ENCODE data around the gene PABPN1L. TPM values are rescaled to one million over a fixed set of nuclear protein-coding genes. Genes with fewer than 3 reads are reported as not detected.

The PABPN1L gene
- total and polyA plus RNA-seq, 2 donors: 0.09 to 0.34 TPM

GRCh38 chr16:88881007-88881615, 14.7 kb upstream of the PABPN1L start:
- Histone ChIP-seq H3K27me3 (ENCODE audit: control insufficient read depth in 2 of 2, insufficient read depth in 1 of 2, low read length in 1 of 2) (no peaks in the 10 kb centered on the region), H3K27ac (ENCODE audit: low read depth in 1 of 2, low read length in 1 of 2) (no peak overlapping the region), H3K4me3 (ENCODE audit: low read length in 2 of 2) (no peak overlapping the region), H3K36me3 (ENCODE audit: control insufficient read depth in 2 of 2, insufficient read depth in 2 of 2, low read length in 1 of 2) (peaks cover 97% of the 10 kb centered on the region in 2 donors), H3K9me3 (ENCODE audit: control insufficient read depth in 2 of 2, insufficient read depth in 1 of 2, low read length in 1 of 2) (no peaks in the 10 kb centered on the region), H3K4me1 (ENCODE audit: control insufficient read depth in 2 of 2, insufficient read depth in 2 of 2, low read length in 2 of 2) (peaks cover 0 to 4% of the 10 kb centered on the region in 2 donors)
- WGBS: 95% methylated on average over 46 of the region's 46 CpGs
- DNase-seq (ENCODE audit: low read depth in 6 of 9, low spot score in 9 of 9): no peak

- peaks cover 96 to 97% of the 10 kb centered on the region in 2 donors for H3K36me3 ChIP-seq (ENCODE audit: control insufficient read depth in 2 of 2, insufficient read depth in 2 of 2, low read length in 1 of 2)
- H3K27me3 ChIP-seq (ENCODE audit: control insufficient read depth in 2 of 2, insufficient read depth in 1 of 2, low read length in 1 of 2): no peaks in the 10 kb centered on the region
- WGBS: 95% methylated on average over 36 of the region's 36 CpGs
- peaks cover 0 to 4% of the 10 kb centered on the region in 2 donors for H3K4me1 ChIP-seq (ENCODE audit: control insufficient read depth in 2 of 2, insufficient read depth in 2 of 2, low read length in 2 of 2)
- DNase-seq (ENCODE audit: low read depth in 6 of 9, low spot score in 9 of 9): no peak
- H3K9me3 ChIP-seq (ENCODE audit: control insufficient read depth in 2 of 2, insufficient read depth in 1 of 2, low read length in 1 of 2): no peaks in the 10 kb centered on the region
- H3K4me3 ChIP-seq (ENCODE audit: low read length in 2 of 2): no peak overlapping the region
- no peak overlapping the region for H3K27ac ChIP-seq (ENCODE audit: low read depth in 1 of 2, low read length in 1 of 2)
These were observed 14.0 kb upstream of the PABPN1L start for GRCh38 chr16:88880226-88881006.

GRCh38 chr16:88879788-88880055, 13.3 kb upstream of the PABPN1L start:
- Histone ChIP-seq H3K9me3 (ENCODE audit: control insufficient read depth in 2 of 2, insufficient read depth in 1 of 2, low read length in 1 of 2) (no peaks in the 10 kb centered on the region), H3K4me1 (ENCODE audit: control insufficient read depth in 2 of 2, insufficient read depth in 2 of 2, low read length in 2 of 2) (peaks cover 0 to 4% of the 10 kb centered on the region in 2 donors), H3K4me3 (ENCODE audit: low read length in 2 of 2) (no peak overlapping the region), H3K27me3 (ENCODE audit: control insufficient read depth in 2 of 2, insufficient read depth in 1 of 2, low read length in 1 of 2) (no peaks in the 10 kb centered on the region), H3K27ac (ENCODE audit: low read depth in 1 of 2, low read length in 1 of 2) (no peak overlapping the region), H3K36me3 (ENCODE audit: control insufficient read depth in 2 of 2, insufficient read depth in 2 of 2, low read length in 1 of 2) (peaks cover 96 to 97% of the 10 kb centered on the region in 2 donors)
- no peak for DNase-seq (ENCODE audit: low read depth in 6 of 9, low spot score in 9 of 9)
- WGBS: 91% methylated on average over 11 of the region's 11 CpGs

- 93% methylated on average over 45 of the region's 45 CpGs for WGBS
- Histone ChIP-seq H3K36me3 (ENCODE audit: control insufficient read depth in 2 of 2, insufficient read depth in 2 of 2, low read length in 1 of 2) (peaks cover 93 to 96% of the 10 kb centered on the region in 2 donors), H3K27ac (ENCODE audit: low read depth in 1 of 2, low read length in 1 of 2) (no peak overlapping the region), H3K9me3 (ENCODE audit: control insufficient read depth in 2 of 2, insufficient read depth in 1 of 2, low read length in 1 of 2) (no peaks in the 10 kb centered on the region), H3K4me3 (ENCODE audit: low read length in 2 of 2) (no peak overlapping the region), H3K4me1 (ENCODE audit: control insufficient read depth in 2 of 2, insufficient read depth in 2 of 2, low read length in 2 of 2) (peaks cover 0 to 4% of the 10 kb centered on the region in 2 donors), H3K27me3 (ENCODE audit: control insufficient read depth in 2 of 2, insufficient read depth in 1 of 2, low read length in 1 of 2) (no peaks in the 10 kb centered on the region)
- no peak for DNase-seq (ENCODE audit: low read depth in 6 of 9, low spot score in 9 of 9)
These were observed 12.7 kb upstream of the PABPN1L start for GRCh38 chr16:88878967-88879787.

- no peaks in the 10 kb centered on the region for H3K27me3 ChIP-seq (ENCODE audit: control insufficient read depth in 2 of 2, insufficient read depth in 1 of 2, low read length in 1 of 2)
- peaks cover 85 to 88% of the 10 kb centered on the region in 2 donors for H3K36me3 ChIP-seq (ENCODE audit: control insufficient read depth in 2 of 2, insufficient read depth in 2 of 2, low read length in 1 of 2)
- no peak overlapping the region for H3K4me3 ChIP-seq (ENCODE audit: low read length in 2 of 2)
- H3K9me3 ChIP-seq (ENCODE audit: control insufficient read depth in 2 of 2, insufficient read depth in 1 of 2, low read length in 1 of 2): no peaks in the 10 kb centered on the region
- H3K27ac ChIP-seq (ENCODE audit: low read depth in 1 of 2, low read length in 1 of 2): no peak overlapping the region
- DNase-seq (ENCODE audit: low read depth in 6 of 9, low spot score in 9 of 9): no peak
- WGBS: 96% methylated on average over 20 of the region's 20 CpGs
- peaks cover 0 to 4% of the 10 kb centered on the region in 2 donors for H3K4me1 ChIP-seq (ENCODE audit: control insufficient read depth in 2 of 2, insufficient read depth in 2 of 2, low read length in 2 of 2)
These were observed 11.9 kb upstream of the PABPN1L start for GRCh38 chr16:88878356-88878755.

- 94% methylated on average over 20 of the region's 20 CpGs for WGBS
- no peak overlapping the region for H3K4me3 ChIP-seq (ENCODE audit: low read length in 2 of 2)
- no peak overlapping the region for H3K27ac ChIP-seq (ENCODE audit: low read depth in 1 of 2, low read length in 1 of 2)
- peaks cover 0 to 4% of the 10 kb centered on the region in 2 donors for H3K4me1 ChIP-seq (ENCODE audit: control insufficient read depth in 2 of 2, insufficient read depth in 2 of 2, low read length in 2 of 2)
- H3K9me3 ChIP-seq (ENCODE audit: control insufficient read depth in 2 of 2, insufficient read depth in 1 of 2, low read length in 1 of 2): no peaks in the 10 kb centered on the region
- no peaks in the 10 kb centered on the region for H3K27me3 ChIP-seq (ENCODE audit: control insufficient read depth in 2 of 2, insufficient read depth in 1 of 2, low read length in 1 of 2)
- no peak for DNase-seq (ENCODE audit: low read depth in 6 of 9, low spot score in 9 of 9)
- peaks cover 78 to 82% of the 10 kb centered on the region in 2 donors for H3K36me3 ChIP-seq (ENCODE audit: control insufficient read depth in 2 of 2, insufficient read depth in 2 of 2, low read length in 1 of 2)
These were observed 11.3 kb upstream of the PABPN1L start for GRCh38 chr16:88877564-88878289.

- H3K36me3 ChIP-seq (ENCODE audit: control insufficient read depth in 2 of 2, insufficient read depth in 2 of 2, low read length in 1 of 2): peaks cover 71 to 75% of the 10 kb centered on the region in 2 donors
These were observed 10.6 kb upstream of the PABPN1L start for GRCh38 chr16:88876942-88877526.

GRCh38 chr16:88875703-88876234, 9.3 kb upstream of the PABPN1L start:
- Histone ChIP-seq H3K4me3 (ENCODE audit: low read length in 2 of 2) (no peak overlapping the region), H3K9me3 (ENCODE audit: control insufficient read depth in 2 of 2, insufficient read depth in 1 of 2, low read length in 1 of 2) (peaks cover 2 to 6% of the 10 kb centered on the region in 2 donors), H3K36me3 (ENCODE audit: control insufficient read depth in 2 of 2, insufficient read depth in 2 of 2, low read length in 1 of 2) (peaks cover 59 to 64% of the 10 kb centered on the region in 2 donors), H3K4me1 (ENCODE audit: control insufficient read depth in 2 of 2, insufficient read depth in 2 of 2, low read length in 2 of 2) (peaks cover 0 to 4% of the 10 kb centered on the region in 2 donors), H3K27ac (ENCODE audit: low read depth in 1 of 2, low read length in 1 of 2) (no peak overlapping the region), H3K27me3 (ENCODE audit: control insufficient read depth in 2 of 2, insufficient read depth in 1 of 2, low read length in 1 of 2) (peaks cover 6 to 13% of the 10 kb centered on the region in 2 donors)
- DNase-seq (ENCODE audit: low read depth in 6 of 9, low spot score in 9 of 9): no peak
- 97% methylated on average over 22 of the region's 22 CpGs for WGBS

More at GRCh38 chr16:88876942-88877526, 10.6 kb upstream of the PABPN1L start:
- Histone ChIP-seq H3K27me3 (ENCODE audit: control insufficient read depth in 2 of 2, insufficient read depth in 1 of 2, low read length in 1 of 2) (peaks cover 0 to under 1% of the 10 kb centered on the region in 2 donors), H3K27ac (ENCODE audit: low read depth in 1 of 2, low read length in 1 of 2) (no peak overlapping the region), H3K4me1 (ENCODE audit: control insufficient read depth in 2 of 2, insufficient read depth in 2 of 2, low read length in 2 of 2) (peaks cover 0 to 4% of the 10 kb centered on the region in 2 donors), H3K4me3 (ENCODE audit: low read length in 2 of 2) (no peak overlapping the region), H3K9me3 (ENCODE audit: control insufficient read depth in 2 of 2, insufficient read depth in 1 of 2, low read length in 1 of 2) (no peaks in the 10 kb centered on the region)
- no peak for DNase-seq (ENCODE audit: low read depth in 6 of 9, low spot score in 9 of 9)
- 95% methylated on average over 33 of the region's 33 CpGs for WGBS
